SHP77 (cell line): Measurements from ENCODE around the gene ADAMTS14.
"Not testable (repeated sequence)": the region's sequence is repeated elsewhere in the genome, so short reads cannot be mapped to it uniquely, and the experiment has no call there.

Experiments
- DNase-seq, 2 experiments: peaks; one replicate each; lab custom pipeline; 2025; lab: John Stamatoyannopoulos, UW

Gene ADAMTS14, protein sequence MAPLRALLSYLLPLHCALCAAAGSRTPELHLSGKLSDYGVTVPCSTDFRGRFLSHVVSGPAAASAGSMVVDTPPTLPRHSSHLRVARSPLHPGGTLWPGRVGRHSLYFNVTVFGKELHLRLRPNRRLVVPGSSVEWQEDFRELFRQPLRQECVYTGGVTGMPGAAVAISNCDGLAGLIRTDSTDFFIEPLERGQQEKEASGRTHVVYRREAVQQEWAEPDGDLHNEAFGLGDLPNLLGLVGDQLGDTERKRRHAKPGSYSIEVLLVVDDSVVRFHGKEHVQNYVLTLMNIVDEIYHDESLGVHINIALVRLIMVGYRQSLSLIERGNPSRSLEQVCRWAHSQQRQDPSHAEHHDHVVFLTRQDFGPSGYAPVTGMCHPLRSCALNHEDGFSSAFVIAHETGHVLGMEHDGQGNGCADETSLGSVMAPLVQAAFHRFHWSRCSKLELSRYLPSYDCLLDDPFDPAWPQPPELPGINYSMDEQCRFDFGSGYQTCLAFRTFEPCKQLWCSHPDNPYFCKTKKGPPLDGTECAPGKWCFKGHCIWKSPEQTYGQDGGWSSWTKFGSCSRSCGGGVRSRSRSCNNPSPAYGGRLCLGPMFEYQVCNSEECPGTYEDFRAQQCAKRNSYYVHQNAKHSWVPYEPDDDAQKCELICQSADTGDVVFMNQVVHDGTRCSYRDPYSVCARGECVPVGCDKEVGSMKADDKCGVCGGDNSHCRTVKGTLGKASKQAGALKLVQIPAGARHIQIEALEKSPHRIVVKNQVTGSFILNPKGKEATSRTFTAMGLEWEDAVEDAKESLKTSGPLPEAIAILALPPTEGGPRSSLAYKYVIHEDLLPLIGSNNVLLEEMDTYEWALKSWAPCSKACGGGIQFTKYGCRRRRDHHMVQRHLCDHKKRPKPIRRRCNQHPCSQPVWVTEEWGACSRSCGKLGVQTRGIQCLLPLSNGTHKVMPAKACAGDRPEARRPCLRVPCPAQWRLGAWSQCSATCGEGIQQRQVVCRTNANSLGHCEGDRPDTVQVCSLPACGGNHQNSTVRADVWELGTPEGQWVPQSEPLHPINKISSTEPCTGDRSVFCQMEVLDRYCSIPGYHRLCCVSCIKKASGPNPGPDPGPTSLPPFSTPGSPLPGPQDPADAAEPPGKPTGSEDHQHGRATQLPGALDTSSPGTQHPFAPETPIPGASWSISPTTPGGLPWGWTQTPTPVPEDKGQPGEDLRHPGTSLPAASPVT

GRCh38 chr10:70672165-70673042 is at the start of gene ADAMTS14:
Gene ADAMTS14, plus strand, starts transcription at chr10:70672506. Its CDS starts 297 bp downstream, at chr10:70672803.
- no peak for DNase-seq

DNA sequence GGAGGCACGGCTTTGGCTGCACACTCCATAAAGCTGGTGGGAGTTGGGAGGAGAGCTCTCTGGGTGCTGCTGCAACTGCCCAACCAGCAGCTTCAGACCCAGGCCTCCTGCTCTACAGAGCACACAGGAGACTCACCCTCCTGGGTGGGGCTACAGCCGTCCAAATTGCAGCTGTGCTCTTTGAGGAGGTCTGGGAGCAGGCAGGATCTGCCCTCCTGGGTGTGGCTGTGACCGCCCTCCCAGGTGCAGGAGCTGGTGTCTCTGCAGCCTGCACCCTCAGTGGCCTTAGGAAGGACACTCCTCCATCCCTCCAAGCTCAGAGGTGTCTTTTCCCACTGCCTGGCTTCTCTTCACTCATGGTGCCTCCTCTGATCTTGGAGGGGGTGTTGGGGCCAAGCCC is 49.8 kb upstream of the ADAMTS14 start:
- no peak for DNase-seq

GRCh38 chr10:70622981-70623844 is 49.1 kb upstream of the ADAMTS14 start:
- DNase-seq, result no peak

GRCh38 chr10:70626056-70626455 is 46.2 kb upstream of the ADAMTS14 start:
- no peak for DNase-seq

DNA sequence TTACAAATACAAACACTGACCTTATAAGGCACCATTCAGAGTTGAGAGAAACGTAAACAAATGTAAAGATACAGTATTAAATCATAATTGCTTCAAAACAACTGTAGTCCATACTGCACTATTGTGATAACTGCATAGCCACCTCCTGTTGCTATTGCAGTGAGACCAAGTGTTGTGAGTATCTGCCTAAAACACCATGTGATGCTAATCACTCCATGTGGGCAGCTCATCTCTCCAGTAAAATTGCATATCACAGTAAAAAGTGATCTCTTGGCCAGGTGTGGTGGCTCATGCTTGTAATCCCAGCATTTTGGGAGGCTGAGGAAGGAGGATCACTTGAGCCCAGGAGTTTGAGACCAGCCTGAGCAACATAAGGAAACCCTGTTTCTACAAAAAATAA is 43.0 kb upstream of the ADAMTS14 start:
- DNase-seq, result no peak

DNA sequence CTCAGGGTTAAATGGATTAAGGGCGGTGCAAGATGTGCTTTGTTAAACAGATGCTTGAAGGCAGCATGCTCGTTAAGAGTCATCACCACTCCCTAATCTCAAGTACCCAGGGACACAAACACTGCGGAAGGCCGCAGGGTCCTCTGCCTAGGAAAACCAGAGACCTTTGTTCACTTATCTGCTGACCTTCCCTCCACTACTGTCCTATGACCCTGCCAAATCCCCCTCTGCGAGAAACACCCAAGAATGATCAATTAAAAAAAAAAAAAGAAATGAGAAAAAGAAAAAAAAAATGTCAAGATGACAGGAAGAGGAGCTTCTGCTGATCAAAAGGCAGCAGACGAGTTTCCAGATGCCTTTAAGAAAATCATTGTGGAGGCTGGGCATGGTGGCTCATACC is 40.6 kb upstream of the ADAMTS14 start:
- not testable (repeated sequence) for DNase-seq

GRCh38 chr10:70634011-70634410 is 38.3 kb upstream of the ADAMTS14 start:
- DNase-seq, result no peak

- not testable (repeated sequence) for DNase-seq
These were observed 37.8 kb upstream of the ADAMTS14 start for GRCh38 chr10:70634515-70634914.

- not testable (repeated sequence) for DNase-seq
These were observed 32.5 kb upstream of the ADAMTS14 start for GRCh38 chr10:70639640-70640383.

- not testable (repeated sequence) for DNase-seq
These were observed 29.0 kb upstream of the ADAMTS14 start for GRCh38 chr10:70643272-70643671.

DNA sequence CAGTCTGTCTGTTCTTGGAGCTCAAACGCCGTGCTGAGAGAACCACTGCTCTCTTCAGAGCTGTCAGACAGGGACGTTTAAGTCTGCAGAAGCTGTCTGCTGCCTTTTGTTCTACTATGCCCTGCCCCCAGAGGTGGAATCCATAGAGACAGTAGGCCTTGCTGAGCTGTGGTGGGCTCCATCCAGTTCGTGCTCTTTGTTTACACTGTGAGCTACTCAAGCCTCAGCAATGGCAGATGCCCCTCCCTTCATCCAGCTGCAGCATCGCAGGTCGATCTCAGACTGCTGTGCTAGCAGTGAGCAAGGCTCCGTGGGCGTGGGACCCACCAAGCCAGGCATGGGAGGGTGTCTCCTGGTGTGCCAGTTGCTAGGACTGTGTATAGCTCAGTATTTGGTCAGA is 27.3 kb upstream of the ADAMTS14 start:
- not testable (repeated sequence) for DNase-seq

DNA sequence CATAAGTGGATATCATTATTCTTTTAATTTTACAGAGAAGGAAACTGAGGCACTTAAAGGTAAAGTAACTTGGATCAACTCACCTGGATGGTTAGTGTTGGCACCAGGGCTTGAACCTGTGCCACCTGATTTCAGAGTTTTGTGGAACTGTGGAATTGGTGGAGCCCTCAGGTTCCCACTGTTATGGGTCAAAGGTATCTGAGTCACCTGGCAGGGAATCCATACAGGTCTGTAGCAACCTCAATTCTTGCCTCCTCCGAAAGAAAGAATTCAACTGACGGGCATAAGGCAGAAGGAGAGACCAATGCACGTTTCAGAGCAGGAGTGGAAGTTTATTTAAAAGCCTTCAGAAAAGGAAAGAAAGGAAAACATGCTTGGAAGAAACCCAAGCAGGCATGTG is 25.2 kb upstream of the ADAMTS14 start:
- no peak for DNase-seq

- no peak for DNase-seq
These were observed 23.9 kb upstream of the ADAMTS14 start for GRCh38 chr10:70648427-70648826.

- no peak for DNase-seq
These were observed 22.8 kb upstream of the ADAMTS14 start for GRCh38 chr10:70649526-70649925.

DNA sequence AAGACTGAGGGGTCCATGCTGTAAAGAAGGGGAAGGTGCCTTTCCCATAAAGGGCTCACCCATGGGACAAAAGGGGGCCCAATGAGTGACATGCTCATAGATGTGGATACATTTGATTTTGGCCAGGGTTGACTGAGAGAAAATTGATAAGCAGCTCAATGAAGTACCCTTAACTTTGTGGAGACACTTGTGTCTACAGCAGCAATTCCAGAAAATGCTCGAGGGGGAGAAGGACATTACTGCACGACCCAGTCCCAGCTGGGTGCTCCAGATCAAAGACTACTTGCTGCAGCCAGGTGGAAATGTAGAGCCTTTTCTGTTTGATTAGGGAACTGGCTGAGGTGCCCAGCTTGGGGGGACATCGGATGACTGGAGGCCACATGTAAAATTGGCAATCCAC is 22.2 kb upstream of the ADAMTS14 start:
- no peak for DNase-seq

GRCh38 chr10:70650718-70651117 is 21.6 kb upstream of the ADAMTS14 start:
- no peak for DNase-seq

DNA sequence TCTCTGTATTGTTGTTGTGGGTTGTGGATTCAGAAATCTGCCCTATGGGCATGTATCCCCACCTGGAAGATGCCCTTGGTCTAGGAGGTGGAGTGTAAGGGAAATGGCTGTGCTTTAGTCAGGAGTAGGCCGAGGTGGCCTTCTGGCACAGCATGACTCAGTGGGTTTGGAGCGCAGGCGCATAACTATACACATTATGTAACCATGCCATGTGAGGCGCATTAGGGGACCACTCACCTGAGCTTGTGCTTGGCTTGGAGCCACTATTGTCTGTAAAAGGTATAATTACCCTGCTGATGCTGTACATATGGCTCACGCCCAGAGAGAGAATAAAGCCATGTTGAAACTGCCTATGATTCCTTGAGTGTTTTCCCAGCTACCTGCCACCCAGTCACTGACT is 20.6 kb upstream of the ADAMTS14 start:
- no peak for DNase-seq

GRCh38 chr10:70652761-70653657 is 19.3 kb upstream of the ADAMTS14 start:
- DNase-seq, result no peak
